Hindlimb muscle (tissue), 1 donor: Measurements from ENCODE around the gene UBE2D3. TPM values are rescaled to one million over a fixed set of nuclear protein-coding genes. Genes with fewer than 3 reads are reported as not detected.

Experiments used
- polyA plus RNA-seq: library from polyadenylated mRNA; unstranded; fragments of 120-200 nt; gene quantifications from one replicate; pipeline ENCODE4 v1.2.1, GENCODE V29; 2013; ENCODE audit not compliant: insufficient read length

Gene UBE2D3
- polyA plus RNA-seq, 1 donor: 273 TPM

Other genes starting within 250 kb of the UBE2D3 start
- 11.2 TPM for gene MANBA, start 66.6 kb downstream of the UBE2D3 start, polyA plus RNA-seq
- gene CISD2, start 41.4 kb upstream of the UBE2D3 start, polyA plus RNA-seq: 24.7 TPM
- gene SLC9B1, start 192.2 kb upstream of the UBE2D3 start, polyA plus RNA-seq: 2.5 TPM
- gene SLC9B2, start 249.2 kb upstream of the UBE2D3 start, polyA plus RNA-seq: 9.4 TPM